ENCODE measurements around the gene VIT.

Gene VIT

GRCh38 chr2:36839976-36840617 lies 143.6 kb downstream of the VIT start:
- in situ Hi-C loops (cut with MboI; ENCODE audit: low sequenced_read_pairs) = no loop called here

- in situ Hi-C loops (cut with MboI; ENCODE audit: low sequenced_read_pairs) = no loop called here
Measured at GRCh38 chr2:36843838-36844237, 147.3 kb downstream of the VIT start.

- in situ Hi-C loops (cut with MboI; ENCODE audit: low sequenced_read_pairs) = no loop called here
Measured at GRCh38 chr2:36849265-36849664, 152.8 kb downstream of the VIT start.

GRCh38 chr2:36854241-36854640 lies 157.7 kb downstream of the VIT start:
- in situ Hi-C loops (cut with MboI; ENCODE audit: low sequenced_read_pairs) = no loop called here

GRCh38 chr2:36855429-36855828 lies 158.9 kb downstream of the VIT start:
- in situ Hi-C loops (cut with MboI; ENCODE audit: low sequenced_read_pairs) = no loop called here

GRCh38 chr2:36857713-36858112 lies 161.2 kb downstream of the VIT start:
- in situ Hi-C loops (cut with MboI; ENCODE audit: low sequenced_read_pairs) = no loop called here

- in situ Hi-C loops (cut with MboI; ENCODE audit: low sequenced_read_pairs) = no loop called here
Measured at GRCh38 chr2:36858551-36859365, 162.3 kb downstream of the VIT start.

GRCh38 chr2:36859366-36859792 lies 162.9 kb downstream of the VIT start:
- in situ Hi-C loops (cut with MboI; ENCODE audit: low sequenced_read_pairs) = no loop called here

GRCh38 chr2:36861896-36862295 lies 165.4 kb downstream of the VIT start:
- in situ Hi-C loops (cut with MboI; ENCODE audit: low sequenced_read_pairs) = no loop called here

All from HL-60/S4 (cell line).